ENCODE results near the gene IFI44.

- TF ChIP-seq CTCF (conservative IDR thresholded peaks at IDR 0.05; ENCODE audit: low read length) (no peak), EZH2phosphoT487 (IDR thresholded peaks at IDR 0.05; ENCODE audit: borderline replicate concordance, low read depth, low read length) (no peak)
Observed at GRCh38 chr1:78687914-78688313, 38.3 kb downstream of the IFI44 start.

Measured in OCI-LY7 (cell line).